GM21381 (cell line): ENCODE measurements around the gene ARHGEF25.
"Not testable (repeated sequence)": the region's sequence is repeated elsewhere in the genome, so short reads cannot be mapped to it uniquely, and the experiment has no call there.

ENCODE experiments used
- ATAC-seq: cut with Tn5 transposase; IDR thresholded peaks from one replicate; pipeline ENCODE4 v1.9.1; 2021; ENCODE audit warnings: mild to moderate bottlenecking, moderate library complexity; ENCODE audit not compliant: unreplicated experiment

Gene ARHGEF25

GRCh38 chr12:57611108-57611826 lies at the start of gene ARHGEF25:
TSS of gene ARHGEF25 (plus strand) at chr12:57611435. CDS start at chr12:57611895, 460 bp downstream.
- peak; percentile 56 for ATAC-seq

GRCh38 chr12:57563358-57563757 lies 47.9 kb upstream of the ARHGEF25 start:
- no peak for ATAC-seq

GRCh38 chr12:57564178-57564740 lies 47.0 kb upstream of the ARHGEF25 start:
- ATAC-seq = no peak

- no peak for ATAC-seq
Observed at GRCh38 chr12:57568838-57569237, 42.4 kb upstream of the ARHGEF25 start.

GRCh38 chr12:57569858-57570257 lies 41.4 kb upstream of the ARHGEF25 start:
- no peak for ATAC-seq

- ATAC-seq = not testable (repeated sequence)
Observed at GRCh38 chr12:57570438-57570837, 40.8 kb upstream of the ARHGEF25 start.

- no peak for ATAC-seq
Observed at GRCh38 chr12:57571926-57572762, 39.1 kb upstream of the ARHGEF25 start.

GRCh38 chr12:57574795-57575194 lies 36.4 kb upstream of the ARHGEF25 start:
- ATAC-seq = no peak

GRCh38 chr12:57575771-57576612 lies 35.2 kb upstream of the ARHGEF25 start:
- no peak for ATAC-seq

- ATAC-seq = no peak
Observed at GRCh38 chr12:57576613-57577160, 34.5 kb upstream of the ARHGEF25 start.

GRCh38 chr12:57577981-57578758 lies 33.1 kb upstream of the ARHGEF25 start:
- no peak for ATAC-seq

GRCh38 chr12:57579011-57579410 lies 32.2 kb upstream of the ARHGEF25 start:
- no peak for ATAC-seq

GRCh38 chr12:57579677-57580465 lies 31.4 kb upstream of the ARHGEF25 start:
- no peak for ATAC-seq

- no peak for ATAC-seq
Observed at GRCh38 chr12:57580466-57580795, 30.8 kb upstream of the ARHGEF25 start.

- ATAC-seq = no peak
Observed at GRCh38 chr12:57581802-57582201, 29.4 kb upstream of the ARHGEF25 start.

GRCh38 chr12:57582440-57582839 lies 28.8 kb upstream of the ARHGEF25 start:
- no peak for ATAC-seq

- ATAC-seq = peak; percentile 91
Observed at GRCh38 chr12:57583008-57583831, 28.0 kb upstream of the ARHGEF25 start.

GRCh38 chr12:57584050-57584449 lies 27.2 kb upstream of the ARHGEF25 start:
- ATAC-seq = no peak
